HG02885 (cell line): ENCODE data around the gene ERC2.

Experiments used
- ATAC-seq: cut with Tn5 transposase; IDR thresholded peaks from one replicate; pipeline ENCODE4 v1.9.1; 2021; ENCODE audit warnings: mild to moderate bottlenecking; ENCODE audit not compliant: unreplicated experiment, poor library complexity

The ERC2 gene

GRCh38 chr3:55963601-55964000 lies 504.7 kb downstream of the ERC2 start:
- no peak for ATAC-seq

GRCh38 chr3:55959471-55960080 lies 508.7 kb downstream of the ERC2 start:
- ATAC-seq = no peak

GRCh38 chr3:55958605-55959004 lies 509.7 kb downstream of the ERC2 start:
- ATAC-seq = no peak

DNA sequence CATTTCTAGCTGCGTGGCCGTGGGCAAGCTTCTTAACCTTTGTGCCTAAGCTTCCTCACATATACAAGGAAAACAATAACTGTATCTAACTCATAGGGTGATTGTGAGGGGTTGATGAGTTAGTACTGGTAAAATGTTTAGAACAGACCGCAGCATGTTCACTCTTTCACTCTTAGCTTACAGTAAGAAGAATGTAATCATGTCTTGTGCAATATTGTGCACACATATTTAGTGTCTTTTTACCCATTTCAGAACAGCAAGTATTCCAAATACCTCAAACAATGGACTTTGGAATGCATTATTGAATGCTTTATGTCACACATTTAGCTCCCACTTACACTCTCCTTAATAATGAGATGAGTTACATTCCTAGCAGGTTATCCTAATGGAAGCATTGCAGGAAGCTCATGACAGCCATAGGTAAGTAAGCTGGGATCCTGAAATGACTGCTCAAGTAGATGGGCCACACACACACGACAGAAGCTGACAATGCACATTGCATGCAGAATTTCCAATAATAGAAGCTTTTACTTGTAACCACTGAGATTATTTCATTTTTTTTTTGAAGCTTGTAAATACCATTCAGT lies 512.3 kb downstream of the ERC2 start:
- ATAC-seq = no peak

- ATAC-seq = no peak
These were observed 516.9 kb downstream of the ERC2 start for GRCh38 chr3:55951388-55951787.

DNA sequence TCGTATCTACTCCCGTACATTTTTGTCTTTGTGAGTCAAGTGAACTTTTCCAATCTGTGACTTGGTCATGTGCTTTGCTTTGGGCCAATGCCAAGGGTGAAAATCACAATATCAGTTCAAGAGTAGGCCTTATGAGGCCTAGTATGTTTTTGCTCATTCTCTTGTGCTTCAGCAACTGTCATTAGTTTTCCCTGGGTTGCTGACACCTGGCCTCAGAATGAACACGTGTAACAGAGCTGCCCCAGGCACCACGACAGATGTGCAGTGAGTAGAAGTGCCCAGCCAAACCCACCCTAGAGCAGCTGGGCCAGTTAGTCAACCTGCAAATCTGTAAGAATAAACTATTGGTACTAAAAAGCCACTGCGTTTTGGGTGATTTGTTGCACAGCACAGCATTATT lies 520.9 kb downstream of the ERC2 start:
- no peak for ATAC-seq

DNA sequence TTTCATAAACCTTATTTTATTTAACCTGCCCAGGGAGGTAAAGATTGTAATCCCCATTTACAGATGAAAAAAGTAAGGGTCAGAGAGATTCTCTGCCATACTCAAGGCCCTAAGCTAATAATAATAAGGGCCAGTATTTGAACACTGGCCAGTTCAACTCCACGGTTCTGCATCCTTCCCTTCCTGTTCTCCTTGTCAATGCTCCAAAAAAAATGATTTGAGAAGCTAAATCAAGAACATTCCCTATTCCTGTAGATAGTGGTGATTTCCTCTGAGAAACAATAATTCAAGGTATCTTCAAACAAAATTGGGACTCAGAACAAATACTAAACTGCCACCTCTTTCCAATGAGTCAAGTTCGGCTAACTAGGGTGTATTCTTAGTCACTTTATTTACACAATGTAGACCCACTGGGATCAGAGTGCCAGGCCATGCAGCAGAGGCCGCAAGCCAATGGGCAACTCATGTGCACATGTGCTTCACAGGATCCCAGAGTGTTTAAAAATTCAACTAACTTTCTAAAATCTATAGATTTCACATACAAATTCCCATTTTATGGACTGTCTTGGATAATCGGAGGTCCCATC lies 521.6 kb downstream of the ERC2 start:
- ATAC-seq = no peak

DNA sequence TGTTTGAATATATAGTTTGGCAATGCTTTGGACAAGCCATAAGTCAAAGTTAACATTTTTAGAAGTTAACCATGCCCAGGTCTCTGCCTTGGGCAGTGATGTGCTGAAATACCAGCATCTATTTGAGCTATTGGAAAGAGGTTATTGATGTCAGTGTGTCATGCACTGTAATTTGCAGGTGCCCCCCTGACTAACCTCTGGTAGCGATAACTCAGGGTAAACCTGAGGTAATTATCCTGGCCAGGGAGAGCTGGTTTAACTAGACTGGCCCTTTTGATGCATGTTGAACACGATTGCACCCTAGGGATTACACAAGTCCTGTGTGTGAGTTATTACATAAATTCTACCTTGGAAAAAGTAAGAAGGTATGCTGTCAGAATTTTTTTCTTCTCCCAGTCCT lies 525.4 kb downstream of the ERC2 start:
- no peak for ATAC-seq

DNA sequence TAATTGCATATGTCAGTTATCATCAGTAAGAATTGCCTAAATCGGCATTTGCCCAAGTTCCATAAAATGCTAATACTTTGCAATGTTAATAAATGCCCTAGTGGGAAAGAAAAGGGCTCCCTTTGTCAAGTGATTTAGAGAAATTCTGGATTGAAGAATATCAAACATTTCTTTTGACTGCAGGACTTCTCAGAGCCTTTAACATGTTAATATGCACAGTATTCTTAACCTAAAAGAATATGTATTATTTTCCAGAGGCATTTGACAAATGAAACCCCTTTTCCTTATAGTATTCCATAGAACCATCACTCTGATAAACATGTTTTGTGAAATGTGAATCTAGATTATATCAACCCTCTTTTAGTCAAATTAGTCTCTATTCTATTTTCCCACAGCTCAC lies 529.0 kb downstream of the ERC2 start:
- no peak for ATAC-seq

DNA sequence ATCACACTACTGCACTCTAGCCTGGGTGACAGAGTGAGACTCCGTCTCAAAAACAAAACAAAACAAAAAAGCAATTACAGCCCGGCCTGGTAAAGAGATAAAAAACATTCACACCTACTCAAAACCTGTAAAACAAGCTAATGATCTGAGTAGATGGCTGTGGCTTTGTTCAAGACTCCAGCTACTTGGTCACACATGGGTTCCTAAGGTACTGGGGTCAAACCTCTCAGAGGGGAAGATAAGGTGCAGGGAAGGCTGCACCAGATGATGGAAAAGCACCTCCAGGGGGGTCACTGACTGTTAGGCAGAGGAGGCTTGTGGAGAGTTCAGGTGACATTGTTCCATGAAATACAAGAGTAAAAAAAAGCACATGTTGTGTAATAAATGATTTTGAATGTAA lies 531.0 kb downstream of the ERC2 start:
- ATAC-seq = no peak

- ATAC-seq = no peak
These were observed 531.7 kb downstream of the ERC2 start for GRCh38 chr3:55936549-55937052.

DNA sequence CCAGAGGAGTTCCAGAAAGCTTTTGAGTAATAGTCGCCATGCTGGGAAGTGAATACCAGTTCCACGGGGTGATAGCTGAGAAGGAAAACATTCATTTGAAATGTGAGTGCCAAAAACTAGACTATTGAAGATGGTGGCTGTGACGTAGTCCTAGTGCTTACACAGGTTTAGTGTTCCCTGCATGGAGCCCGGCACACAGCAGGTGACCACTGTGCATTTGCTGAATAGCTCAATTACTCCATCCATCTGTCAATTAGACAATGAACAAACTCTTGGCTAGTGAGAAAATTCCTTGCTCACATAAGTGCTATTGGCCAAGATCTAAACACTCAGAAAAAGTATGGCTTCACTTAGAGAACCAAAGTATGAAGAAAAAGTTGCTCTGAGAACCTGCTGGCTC lies 533.0 kb downstream of the ERC2 start:
- ATAC-seq = no peak

DNA sequence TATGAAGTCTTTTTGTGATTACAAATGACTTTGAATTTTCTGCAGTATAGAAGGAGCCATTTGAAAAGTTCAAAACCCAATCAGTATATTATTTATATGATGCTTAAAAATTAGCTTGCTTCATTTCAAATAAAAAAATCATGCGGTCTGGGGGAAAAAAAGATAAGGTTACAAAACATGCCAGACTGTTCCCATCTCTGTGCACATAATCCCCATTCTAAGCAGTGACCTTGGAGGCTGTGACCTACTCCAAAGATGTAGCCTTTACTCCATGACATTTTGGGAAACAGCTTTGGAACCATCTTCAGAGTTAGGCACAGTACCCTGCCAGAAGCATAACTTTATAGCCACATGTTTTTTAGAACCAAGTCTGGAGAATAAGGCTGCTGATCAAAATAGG lies 533.5 kb downstream of the ERC2 start:
- ATAC-seq = no peak

- no peak for ATAC-seq
These were observed 539.0 kb downstream of the ERC2 start for GRCh38 chr3:55929154-55929869.

- ATAC-seq = no peak
These were observed 544.6 kb downstream of the ERC2 start for GRCh38 chr3:55923626-55924025.

- ATAC-seq = no peak
These were observed 545.1 kb downstream of the ERC2 start for GRCh38 chr3:55923207-55923606.

GRCh38 chr3:55912880-55913279 lies 555.4 kb downstream of the ERC2 start:
- ATAC-seq = no peak

- ATAC-seq = no peak
These were observed 557.0 kb downstream of the ERC2 start for GRCh38 chr3:55911266-55911665.

DNA sequence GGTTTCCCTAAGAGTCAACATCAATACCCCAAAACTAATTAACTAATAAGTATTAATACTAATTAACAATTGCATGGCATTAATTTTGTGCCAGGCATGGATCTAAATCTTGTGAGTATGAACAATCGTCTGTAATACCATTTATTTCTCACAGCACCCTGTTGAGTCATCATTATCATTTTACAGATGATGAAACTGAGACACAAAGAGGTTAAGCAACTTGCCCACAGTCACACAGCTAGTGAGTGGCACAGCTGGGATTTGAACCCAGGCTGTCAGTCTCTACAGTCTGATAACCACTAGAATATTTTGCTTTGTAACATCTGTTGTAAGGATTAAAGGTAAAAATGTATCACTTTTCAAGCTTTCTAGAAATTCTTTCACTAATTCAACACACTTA lies 557.7 kb downstream of the ERC2 start:
- ATAC-seq = no peak

GRCh38 chr3:55909373-55909772 lies 558.9 kb downstream of the ERC2 start:
- no peak for ATAC-seq

DNA sequence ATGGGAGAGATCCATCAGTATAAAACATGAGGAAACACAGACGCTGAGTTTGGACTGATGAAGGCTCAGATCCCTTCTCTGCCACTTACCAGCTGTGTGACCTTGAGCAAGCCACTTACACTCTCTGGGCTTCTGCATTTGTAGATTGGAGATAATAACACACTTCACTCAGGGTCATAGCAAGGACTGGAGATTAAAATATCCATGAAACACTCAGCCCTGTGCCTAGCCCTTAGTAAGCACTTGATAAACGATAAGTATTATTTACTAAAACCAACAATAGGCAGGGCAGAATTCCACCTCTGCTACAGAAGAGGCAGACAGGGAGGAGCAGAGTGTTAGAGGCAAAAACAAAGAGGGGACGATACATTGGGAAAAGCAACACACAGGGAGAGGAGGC lies 560.7 kb downstream of the ERC2 start:
- no peak for ATAC-seq
